ENCODE measurements around the gene SLF1. TPM values are rescaled to one million over a fixed set of nuclear protein-coding genes. Genes with fewer than 3 reads are reported as not detected.
A peak's percentile ranks its signal among the peaks of the same experiment; 100 is the strongest.

The SLF1 gene
- polyA plus RNA-seq, 1 of the 3 experiments (the other 2 are of a cell fraction), result 5.5 TPM

DNA sequence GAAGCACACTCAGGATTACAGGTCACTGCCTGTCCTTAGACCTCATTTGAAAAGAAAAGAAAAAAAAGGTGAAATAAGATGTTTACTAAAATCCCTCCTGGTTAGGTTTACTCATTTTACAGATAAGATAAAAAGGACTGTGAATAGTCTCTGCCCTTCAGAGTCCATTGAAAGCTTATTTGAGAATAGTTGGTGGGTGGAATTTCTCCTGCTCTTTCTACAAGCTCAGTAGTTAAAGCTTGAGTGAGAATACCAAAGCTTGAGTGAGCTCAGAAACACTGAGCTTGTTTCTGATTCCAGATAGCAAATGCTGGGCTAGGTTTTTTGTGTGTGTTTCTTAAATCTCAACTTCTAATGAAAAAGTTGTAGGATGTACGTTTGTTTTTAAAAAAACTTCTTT lies 106.7 kb downstream of the SLF1 start (continued):
- TF ChIP-seq FOSL2 (IDR thresholded peaks at IDR 0.05; ENCODE audit: borderline replicate concordance, low read depth), result no peak
- no peak for TF ChIP-seq ELF1 (IDR thresholded peaks at IDR 0.05)
- TF ChIP-seq SMC3 (IDR thresholded peaks at IDR 0.05; ENCODE audit: low read depth, low read length), result no peak
- TF ChIP-seq FOXJ3 (CRISPR knock-in tag; IDR thresholded peaks at IDR 0.05), result no peak
- TF ChIP-seq, protein P1, sequence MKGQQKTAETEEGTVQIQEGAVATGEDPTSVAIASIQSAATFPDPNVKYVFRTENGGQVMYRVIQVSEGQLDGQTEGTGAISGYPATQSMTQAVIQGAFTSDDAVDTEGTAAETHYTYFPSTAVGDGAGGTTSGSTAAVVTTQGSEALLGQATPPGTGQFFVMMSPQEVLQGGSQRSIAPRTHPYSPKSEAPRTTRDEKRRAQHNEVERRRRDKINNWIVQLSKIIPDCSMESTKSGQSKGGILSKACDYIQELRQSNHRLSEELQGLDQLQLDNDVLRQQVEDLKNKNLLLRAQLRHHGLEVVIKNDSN (IDR thresholded peaks at IDR 0.05; ENCODE audit: borderline replicate concordance, low read depth), result no peak
- TF ChIP-seq FOXM1 (IDR thresholded peaks at IDR 0.05; ENCODE audit: low read depth), result no peak
- TF ChIP-seq PBX3 (IDR thresholded peaks at IDR 0.05), result no peak
- TF ChIP-seq MAX (IDR thresholded peaks at IDR 0.05; ENCODE audit: low read depth), result no peak

DNA sequence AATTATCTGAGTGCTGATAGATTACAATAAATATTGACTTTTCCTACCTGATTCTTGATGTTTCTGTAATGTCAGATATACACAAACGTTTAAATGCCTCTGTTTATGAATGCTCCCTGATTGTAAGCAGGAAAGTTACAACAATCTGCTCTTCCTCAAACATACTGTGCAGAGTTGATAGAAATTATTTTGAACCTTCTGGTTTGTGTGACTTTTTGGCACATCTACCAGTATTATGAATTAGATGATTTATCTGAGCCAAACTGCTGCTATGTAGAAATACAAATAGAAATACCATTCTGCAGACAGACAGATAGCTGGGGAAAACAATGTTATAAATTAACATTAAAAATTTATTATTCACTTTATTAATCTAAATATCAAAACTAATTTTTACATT lies 113.0 kb downstream of the SLF1 start:
- Histone ChIP-seq H3K9me2 (no peaks in the 10 kb centered on the region), H3K9ac (no peak overlapping the region), H3K79me2 (ENCODE audit: insufficient read depth) (no peaks in the 10 kb centered on the region), H3K9me3 (no peaks in the 10 kb centered on the region), H3K4me1 (ENCODE audit: control insufficient read depth in 1 of 2, insufficient read depth in 2 of 2, low read depth in 1 of 2, low read length in 1 of 2) (no peaks in the 10 kb centered on the region; a peak in 1 of 4 replicates), H3K27me3 (ENCODE audit: insufficient read depth) (no peaks in the 10 kb centered on the region), H3K4me3 (ENCODE audit: low read depth in 2 of 2, low read length in 1 of 2) (no peak overlapping the region), H3K27ac (ENCODE audit: low read depth in 2 of 2, low read length in 1 of 2) (no peak overlapping the region), H4K20me1 (ENCODE audit: insufficient read depth) (no peaks in the 10 kb centered on the region), H3K4me2 (no peak overlapping the region), H3F3A (replicated peaks; ENCODE audit: insufficient read depth) (no peaks in the 10 kb centered on the region), H3K36me3 (replicated peaks in 1 of 2; ENCODE audit: control insufficient read depth in 1 of 2, insufficient read depth in 2 of 2, low read length in 1 of 2) (no peaks in the 10 kb centered on the region), H2AFZ (ENCODE audit: low read depth) (0 out of 2 replicates have a peak overlapping the region, but pooled peaks have one; percentile 30)
- POLR2A ChIA-PET, result no interaction called here
- TF ChIP-seq EZH2phosphoT487 (IDR thresholded peaks at IDR 0.05; ENCODE audit: borderline replicate concordance, low read depth), result no peak
- TF ChIP-seq YY1 (IDR thresholded peaks at IDR 0.05; ENCODE audit: low read depth), result no peak
- no peak for TF ChIP-seq ZBTB33 (IDR thresholded peaks at IDR 0.05; ENCODE audit: borderline replicate concordance, low read depth)
- no peak for TF ChIP-seq SIN3A (IDR thresholded peaks at IDR 0.05; ENCODE audit: borderline replicate concordance, low read depth, low read length)
- 61% methylated on average over 1 of the region's 1 CpG for WGBS (ENCODE audit: low lambda C conversion rate)
- CTCF ChIA-PET, result interaction anchor here (1.7 kb wide), 1 partner anchor 18 kb away, joined by 5 read pairs; no protein-coding TSS in a partner anchor
- no peak for DNase-seq

All from SK-N-SH (cell line).